ENCODE data around the gene A2ML1. TPM values are rescaled to one million over a fixed set of nuclear protein-coding genes. Genes with fewer than 3 reads are reported as not detected.
"Not testable (repeated sequence)": the region's sequence is repeated elsewhere in the genome, so short reads cannot be mapped to it uniquely, and the experiment has no call there.

Gene A2ML1
- total RNA-seq, 2 donors from 2014 or later, result not detected

GRCh38 chr12:8917751-8918150, 95.3 kb downstream of the A2ML1 start:
- intact Hi-C loops (cut with DNase I, micrococcal nuclease), result no loop called here
- DNase-seq (no peak), ATAC-seq (no peak)

GRCh38 chr12:8919643-8920042, 97.2 kb downstream of the A2ML1 start:
- ATAC-seq; intact Hi-C loops (cut with DNase I, micrococcal nuclease); DNase-seq: not testable (repeated sequence)

GRCh38 chr12:8922544-8922943, 100.1 kb downstream of the A2ML1 start:
- ATAC-seq (no peak), DNase-seq (no peak)
- intact Hi-C loops (cut with DNase I, micrococcal nuclease), result no loop called here

Other genes with a start within 250 kb of the A2ML1 start
- gene AICDA, start 209.8 kb upstream of the A2ML1 start, total RNA-seq, result not detected
- gene MFAP5, start 159.8 kb upstream of the A2ML1 start, total RNA-seq, result 10 to 100 TPM; 10.9 to 18.4 TPM
- 1 to 10 TPM; 4.9 to 8.9 TPM for gene RIMKLB, start 124.6 kb upstream of the A2ML1 start, total RNA-seq
- 1 to 10 TPM; 5.2 to 8.5 TPM for gene PHC1, start 91.9 kb downstream of the A2ML1 start, total RNA-seq
- 10 to 100 TPM; 90.3 to 96.1 TPM for gene M6PR, start 127.0 kb downstream of the A2ML1 start, total RNA-seq
- 1 to 10 TPM in 1 of 2 donors, under 1 TPM in 1; 0.40 to 1.5 TPM for gene KLRG1, start 166.9 kb downstream of the A2ML1 start, total RNA-seq